Stomach smooth muscle (tissue), 2 donors: ENCODE results near the gene CYB5R2.

Source experiments
- H3K27ac ChIP-seq: one replicate; pipeline ENCODE4 v1.7.0; 2013; ENCODE audit warnings: mild to moderate bottlenecking, low read length, inconsistent platforms
- H3K27me3 ChIP-seq, 2 donors: one replicate each; pipeline ENCODE4 v1.7.0; 2013; ENCODE audit warnings: low read length in 2 of 2; ENCODE audit not compliant: insufficient read depth in 2 of 2, control insufficient read depth in 1 of 2
- H3K36me3 ChIP-seq, 2 donors: one replicate each; pipeline ENCODE4 v1.7.0; 2013; ENCODE audit warnings: low read length in 2 of 2; ENCODE audit not compliant: control insufficient read depth in 2 of 2, insufficient read depth in 2 of 2
- H3K4me1 ChIP-seq: one replicate; pipeline ENCODE4 v1.7.0; 2013; ENCODE audit warnings: low read length; ENCODE audit not compliant: control insufficient read depth, insufficient read depth
- H3K4me3 ChIP-seq, 2 donors: one replicate each; pipeline ENCODE4 v1.7.0; 2013; ENCODE audit warnings: low read length in 2 of 2
- H3K9ac ChIP-seq, 2 donors: one replicate each; pipeline ENCODE4 v1.7.0; 2013; ENCODE audit warnings: low read length in 2 of 2, mild to moderate bottlenecking in 1 of 2
- H3K9me3 ChIP-seq, 2 donors: one replicate each; pipeline ENCODE4 v1.7.0; 2013; ENCODE audit warnings: low read length in 2 of 2; ENCODE audit not compliant: control insufficient read depth in 2 of 2
- donor health status: healthy.
- donor health status: Pancreatic carcinoma.

Gene CYB5R2

GRCh38 chr11:7672960-7673723, at the start of gene CYB5R2:
CYB5R2 (minus strand) TSS chr11:7673500; CDS start chr11:7672825, 675 bp downstream.
- peak within 1 kb of the TSS; percentile 34 to 65 for H3K4me3 ChIP-seq
- H3K4me1 ChIP-seq = peaks cover 10% of the 10 kb centered on the region
- no peaks in the 10 kb centered on the region for H3K36me3 ChIP-seq
- H3K27ac ChIP-seq = no peak within 1 kb of the TSS
- H3K9me3 ChIP-seq = no peaks in the 10 kb centered on the region
- no peak within 1 kb of the TSS for H3K9ac ChIP-seq
- peaks cover 16 to 22% of the 10 kb centered on the region in 2 donors for H3K27me3 ChIP-seq

DNA sequence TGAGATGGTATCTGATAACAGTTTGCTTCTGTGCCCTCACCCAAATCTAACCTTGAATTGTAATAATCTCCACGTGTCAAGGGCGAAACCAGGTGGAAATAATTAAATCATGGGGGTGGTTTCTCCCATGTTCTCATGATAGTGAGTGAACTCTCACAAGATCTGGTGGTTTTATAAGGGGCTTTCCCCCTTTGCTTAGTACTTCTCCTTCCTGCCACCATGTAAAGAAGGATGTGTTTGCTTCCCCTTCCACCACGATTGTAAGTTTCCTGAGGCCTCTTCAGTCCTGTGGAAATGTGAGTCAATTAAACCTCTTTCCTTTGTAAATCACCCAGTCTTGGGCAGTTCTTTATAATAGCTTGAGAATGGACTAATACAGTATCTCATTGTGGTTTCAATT, 41.5 kb upstream of the CYB5R2 start:
- H3K27me3 ChIP-seq = no peaks in the 10 kb centered on the region
- H3K4me1 ChIP-seq = no peaks in the 10 kb centered on the region
- no peak overlapping the region for H3K9ac ChIP-seq
- H3K27ac ChIP-seq = no peak overlapping the region
- H3K9me3 ChIP-seq = no peaks in the 10 kb centered on the region
- H3K36me3 ChIP-seq = no peaks in the 10 kb centered on the region
- H3K4me3 ChIP-seq = no peak overlapping the region

DNA sequence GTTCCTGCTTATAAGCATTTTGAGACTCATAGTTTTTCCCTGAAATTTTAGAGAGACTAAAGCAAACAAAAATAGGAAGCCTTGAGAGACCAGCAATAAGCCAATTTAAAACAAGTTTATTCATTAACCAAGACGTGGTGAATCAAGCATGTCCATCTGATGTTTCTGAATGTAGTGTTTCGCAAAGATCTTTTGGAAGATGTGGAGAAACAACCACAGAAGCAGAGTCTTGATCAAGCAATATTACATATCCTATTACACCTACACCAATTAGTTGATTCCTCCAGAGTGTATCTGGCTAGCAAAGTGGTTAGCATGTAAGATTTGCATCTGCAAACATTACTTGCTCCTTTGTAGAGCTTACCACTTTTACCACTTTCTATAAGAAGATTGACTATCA, 33.1 kb upstream of the CYB5R2 start, which contains the start of gene OVCH2:
TSS of gene OVCH2 (minus strand) at position 101 of the 400 bp plus-strand sequence. CDS start at position 18, 83 bp downstream.
- Histone ChIP-seq H3K4me3 (no peak within 1 kb of the TSS), H3K9ac (no peak within 1 kb of the TSS), H3K27me3 (no peaks in the 10 kb centered on the region), H3K4me1 (no peaks in the 10 kb centered on the region), H3K36me3 (no peaks in the 10 kb centered on the region), H3K27ac (no peak within 1 kb of the TSS), H3K9me3 (no peaks in the 10 kb centered on the region)

DNA sequence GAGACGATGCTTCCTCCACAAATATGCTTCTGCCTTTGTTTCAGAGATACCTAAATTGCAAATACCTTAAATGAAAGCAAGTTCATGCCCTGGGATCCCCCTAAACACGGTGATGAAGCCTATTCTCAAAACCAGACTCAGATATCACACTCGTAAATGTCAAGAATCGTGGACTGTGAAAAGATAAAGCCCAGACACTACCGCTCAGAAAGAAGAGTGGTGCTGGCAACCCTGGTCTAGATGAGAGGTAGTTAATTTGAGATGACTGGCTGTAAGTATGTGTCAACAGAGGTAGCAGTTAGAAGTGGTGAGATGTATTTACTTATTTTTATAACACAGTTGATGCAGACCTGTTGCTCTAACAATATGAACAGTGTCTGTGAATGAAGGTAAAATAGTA, 30.4 kb upstream of the CYB5R2 start:
- Histone ChIP-seq H3K9ac (no peak overlapping the region), H3K9me3 (no peaks in the 10 kb centered on the region), H3K4me3 (no peak overlapping the region), H3K4me1 (no peaks in the 10 kb centered on the region), H3K27me3 (no peaks in the 10 kb centered on the region), H3K27ac (no peak overlapping the region), H3K36me3 (no peaks in the 10 kb centered on the region)

DNA sequence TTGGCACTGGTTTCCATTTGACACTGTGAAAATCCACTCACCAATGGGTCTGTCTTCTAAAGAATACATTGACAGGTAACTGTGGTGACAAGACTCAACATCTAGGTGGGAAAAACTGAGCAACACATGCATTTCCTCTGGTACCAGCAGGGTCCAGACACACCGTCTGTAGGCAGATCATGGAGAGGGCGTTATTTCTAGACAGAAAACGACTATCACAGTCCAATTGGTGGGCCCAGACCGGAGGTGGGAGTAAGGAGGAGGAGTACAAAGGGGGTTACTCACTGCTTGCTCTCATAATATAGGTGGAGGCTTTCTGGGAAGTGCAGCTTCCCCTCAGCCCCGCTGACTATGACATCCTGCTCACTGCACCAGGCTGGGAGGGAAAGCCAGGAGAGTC, 23.1 kb upstream of the CYB5R2 start:
- Histone ChIP-seq H3K4me3 (no peak overlapping the region), H3K36me3 (no peaks in the 10 kb centered on the region), H3K4me1 (no peaks in the 10 kb centered on the region), H3K9me3 (no peaks in the 10 kb centered on the region), H3K27ac (no peak overlapping the region), H3K9ac (no peak overlapping the region), H3K27me3 (peaks cover 4 to 5% of the 10 kb centered on the region in 2 donors)

DNA sequence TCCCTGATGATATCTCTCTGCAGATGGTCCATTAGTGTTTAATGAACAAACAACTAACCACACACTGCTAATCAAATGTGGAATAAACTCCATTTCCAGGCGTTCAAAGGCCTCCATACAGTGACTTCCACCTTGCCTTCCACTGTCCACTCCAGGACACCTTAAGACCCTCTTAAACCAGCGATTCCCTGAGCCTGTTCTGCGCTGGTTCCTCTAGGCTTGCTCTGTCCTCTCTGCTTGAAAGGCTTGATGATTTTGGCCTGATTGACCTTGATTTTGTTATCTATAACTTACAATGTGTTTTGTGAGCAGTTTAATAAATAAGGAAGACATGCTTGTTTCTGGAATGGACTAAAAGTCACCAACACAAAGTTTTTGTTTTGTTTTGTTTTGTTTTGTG, 20.9 kb upstream of the CYB5R2 start:
- no peak overlapping the region for H3K4me3 ChIP-seq
- no peaks in the 10 kb centered on the region for H3K9me3 ChIP-seq
- no peaks in the 10 kb centered on the region for H3K4me1 ChIP-seq
- peaks cover 4 to 5% of the 10 kb centered on the region in 2 donors for H3K27me3 ChIP-seq
- H3K27ac ChIP-seq = no peak overlapping the region
- no peaks in the 10 kb centered on the region for H3K36me3 ChIP-seq
- no peak overlapping the region for H3K9ac ChIP-seq

- Histone ChIP-seq H3K27me3 (peaks cover 4 to 5% of the 10 kb centered on the region in 2 donors), H3K4me3 (no peak overlapping the region), H3K9me3 (no peaks in the 10 kb centered on the region), H3K4me1 (no peaks in the 10 kb centered on the region), H3K9ac (no peak overlapping the region), H3K36me3 (no peaks in the 10 kb centered on the region), H3K27ac (no peak overlapping the region)
Measured at GRCh38 chr11:7692426-7692825, 19.1 kb upstream of the CYB5R2 start.

DNA sequence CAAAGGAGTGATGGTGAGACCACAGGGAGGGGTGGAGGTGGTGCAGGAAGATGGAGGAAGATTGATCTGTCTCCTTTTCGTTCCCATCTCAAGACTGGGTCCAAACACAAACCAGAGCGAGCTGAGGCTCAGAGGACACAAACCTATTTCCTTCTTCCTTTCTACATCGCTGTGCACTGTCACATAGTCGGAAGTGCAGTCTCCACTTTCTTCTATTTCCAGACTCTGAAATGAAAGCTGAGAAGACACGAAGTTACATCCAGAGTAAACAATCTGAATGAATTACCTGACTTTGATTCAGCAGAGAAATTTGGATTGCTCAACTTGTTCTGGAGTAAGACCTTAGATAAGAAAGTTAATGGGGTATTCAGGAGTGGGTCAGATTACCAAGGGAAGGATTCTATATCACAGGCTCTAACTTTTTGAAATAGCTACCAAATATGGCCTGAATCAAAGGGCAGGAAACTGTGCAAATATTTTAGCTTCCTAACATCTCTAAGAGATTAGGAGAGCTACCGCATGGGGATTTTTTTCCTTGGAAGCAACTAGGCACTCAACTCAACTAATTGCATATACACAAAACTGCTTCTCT, 18.6 kb upstream of the CYB5R2 start:
- Histone ChIP-seq H3K4me1 (no peaks in the 10 kb centered on the region), H3K9ac (no peak overlapping the region), H3K27ac (no peak overlapping the region), H3K36me3 (no peaks in the 10 kb centered on the region), H3K4me3 (no peak overlapping the region), H3K9me3 (no peaks in the 10 kb centered on the region), H3K27me3 (peaks cover 4 to 5% of the 10 kb centered on the region in 2 donors)

- H3K4me3 ChIP-seq = no peak overlapping the region
- H3K27me3 ChIP-seq = peaks cover 5 to 7% of the 10 kb centered on the region in 2 donors
- H3K4me1 ChIP-seq = no peaks in the 10 kb centered on the region
- H3K9me3 ChIP-seq = no peaks in the 10 kb centered on the region
- no peaks in the 10 kb centered on the region for H3K36me3 ChIP-seq
- no peak overlapping the region for H3K27ac ChIP-seq
- H3K9ac ChIP-seq = no peak overlapping the region
Measured at GRCh38 chr11:7690648-7691047, 17.3 kb upstream of the CYB5R2 start.

DNA sequence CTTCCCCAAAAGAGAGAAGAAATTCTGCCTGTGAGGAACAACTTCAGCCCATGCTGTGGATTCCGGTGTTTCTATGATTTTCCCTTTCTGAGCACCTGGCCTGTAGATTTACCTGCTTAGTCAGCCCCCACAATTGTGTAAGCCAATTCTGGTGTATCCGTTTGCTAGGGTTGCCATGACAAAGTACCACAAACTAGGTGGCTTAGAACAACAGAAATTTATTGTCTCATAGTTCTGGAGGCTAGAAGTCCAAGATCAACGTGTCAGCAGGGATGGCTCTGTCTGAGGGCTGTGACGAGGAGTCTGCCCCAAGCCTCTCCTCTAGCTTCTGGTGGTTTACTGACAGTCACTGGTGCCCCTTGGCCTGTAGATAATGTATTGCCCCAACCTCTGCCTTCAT, 15.9 kb upstream of the CYB5R2 start:
- Histone ChIP-seq H3K9me3 (no peaks in the 10 kb centered on the region), H3K4me3 (no peak overlapping the region), H3K4me1 (no peaks in the 10 kb centered on the region), H3K27ac (no peak overlapping the region), H3K9ac (no peak overlapping the region), H3K27me3 (peaks cover 5 to 10% of the 10 kb centered on the region in 2 donors), H3K36me3 (no peaks in the 10 kb centered on the region)

DNA sequence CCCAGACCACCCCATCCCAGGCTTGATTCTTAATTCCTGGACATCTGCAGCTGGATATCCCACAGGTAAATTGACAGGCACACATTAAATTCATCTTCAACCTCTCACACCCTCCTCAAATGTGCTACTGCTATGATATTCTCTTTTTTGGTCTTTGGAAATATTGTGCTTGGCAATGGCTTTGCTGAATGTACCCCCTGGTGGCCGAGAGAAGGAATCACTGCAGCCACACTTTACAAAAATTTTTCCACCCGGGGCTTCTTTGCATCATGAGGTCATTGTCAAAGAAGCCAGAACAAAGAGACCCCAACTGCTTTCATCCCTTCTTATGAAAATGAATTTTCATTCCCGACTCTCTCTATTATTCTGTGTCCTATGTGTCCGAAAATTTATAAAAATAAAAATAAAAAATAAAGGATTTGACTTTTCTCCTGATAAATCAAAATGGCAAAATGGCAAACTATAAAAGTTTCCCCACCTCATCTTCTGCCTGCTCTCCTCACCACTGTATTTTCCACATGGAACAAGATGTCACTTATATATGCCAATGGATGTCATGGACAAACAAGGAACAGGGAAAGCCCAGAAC, 15.0 kb upstream of the CYB5R2 start:
- peaks cover 1 to 7% of the 10 kb centered on the region in 2 donors for H3K27me3 ChIP-seq
- H3K4me1 ChIP-seq = no peaks in the 10 kb centered on the region
- no peaks in the 10 kb centered on the region for H3K9me3 ChIP-seq
- H3K9ac ChIP-seq = no peak overlapping the region
- H3K36me3 ChIP-seq = no peaks in the 10 kb centered on the region
- H3K27ac ChIP-seq = no peak overlapping the region
- no peak overlapping the region for H3K4me3 ChIP-seq
